Type B pancreatic cell (in vitro differentiated cells): ENCODE data around the gene RNASE1. TPM values are rescaled to one million over a fixed set of nuclear protein-coding genes. Genes with fewer than 3 reads are reported as not detected.

Source experiments
- DNase-seq: peaks from one replicate; pipeline ENCODE4 v3.0.0; 2021; ENCODE audit warnings: mixed read lengths; ENCODE audit not compliant: unreplicated experiment; ENCODE audit errors: extremely low spot score
- H3K27ac Mint-ChIP-seq: 2 replicates; pipeline ENCODE4 v1.8.0; 2021; ENCODE audit warnings: mild to moderate bottlenecking, mixed read lengths
- H3K27me3 Mint-ChIP-seq: 2 replicates; pipeline ENCODE4 v1.8.0; 2021; ENCODE audit warnings: mixed read lengths
- H3K36me3 Mint-ChIP-seq: 2 replicates; pipeline ENCODE4 v1.8.0; 2021; ENCODE audit warnings: mixed read lengths
- H3K4me1 Mint-ChIP-seq: one replicate; pipeline ENCODE4 v1.8.0; 2021; ENCODE audit warnings: mixed read lengths; ENCODE audit not compliant: unreplicated experiment
- H3K4me3 Mint-ChIP-seq: 2 replicates; pipeline ENCODE4 v1.8.0; 2021; ENCODE audit warnings: mild to moderate bottlenecking, mixed read lengths
- H3K9me3 Mint-ChIP-seq: 2 replicates; pipeline ENCODE4 v1.8.0; 2021; ENCODE audit warnings: mixed read lengths
- total RNA-seq: library from RNA; stranded (reverse); gene quantifications from 2 replicates; pipeline ENCODE4 v1.2.1, GENCODE V29; 2021; ENCODE audit warnings: low replicate concordance
- TF ChIP-seq, protein P1 (sequence below): fragments of 200-600 bp; sonication (generic); conservative IDR thresholded peaks from 2 replicates; pipeline ENCODE4 v1.5.0; 2021; ENCODE audit warnings: antibody characterized with exemption, mild to moderate bottlenecking

RNASE1 gene
- total RNA-seq, 1 donor from 2014 or later = 476 TPM

DNA sequence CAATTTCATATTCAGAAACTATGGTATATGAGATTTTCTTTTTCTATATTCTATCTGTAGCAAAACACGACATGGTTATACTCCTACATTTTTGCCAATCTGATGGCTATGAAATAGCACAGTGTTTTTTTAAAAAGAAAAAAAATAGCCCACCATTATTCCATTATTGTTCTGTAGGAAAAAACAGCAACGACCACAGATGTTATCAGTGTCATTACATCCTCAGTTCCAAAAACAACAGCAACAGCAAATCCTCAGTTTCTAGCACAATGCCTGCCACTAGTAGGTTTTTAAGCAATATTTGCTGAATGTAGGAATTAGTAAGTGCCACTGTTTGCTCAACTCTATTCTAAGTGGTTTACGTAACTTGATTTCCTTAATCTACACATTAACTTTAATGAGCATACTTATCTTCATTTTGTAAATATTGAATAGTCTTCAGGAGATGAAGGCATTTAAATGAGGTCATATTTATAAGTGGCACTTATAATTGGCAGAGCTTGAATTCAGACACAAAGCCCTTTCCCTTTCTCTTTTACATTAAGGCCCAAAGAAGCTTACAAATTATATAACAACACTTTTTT is 13.3 kb downstream of the RNASE1 start:
- TF ChIP-seq, protein P1, sequence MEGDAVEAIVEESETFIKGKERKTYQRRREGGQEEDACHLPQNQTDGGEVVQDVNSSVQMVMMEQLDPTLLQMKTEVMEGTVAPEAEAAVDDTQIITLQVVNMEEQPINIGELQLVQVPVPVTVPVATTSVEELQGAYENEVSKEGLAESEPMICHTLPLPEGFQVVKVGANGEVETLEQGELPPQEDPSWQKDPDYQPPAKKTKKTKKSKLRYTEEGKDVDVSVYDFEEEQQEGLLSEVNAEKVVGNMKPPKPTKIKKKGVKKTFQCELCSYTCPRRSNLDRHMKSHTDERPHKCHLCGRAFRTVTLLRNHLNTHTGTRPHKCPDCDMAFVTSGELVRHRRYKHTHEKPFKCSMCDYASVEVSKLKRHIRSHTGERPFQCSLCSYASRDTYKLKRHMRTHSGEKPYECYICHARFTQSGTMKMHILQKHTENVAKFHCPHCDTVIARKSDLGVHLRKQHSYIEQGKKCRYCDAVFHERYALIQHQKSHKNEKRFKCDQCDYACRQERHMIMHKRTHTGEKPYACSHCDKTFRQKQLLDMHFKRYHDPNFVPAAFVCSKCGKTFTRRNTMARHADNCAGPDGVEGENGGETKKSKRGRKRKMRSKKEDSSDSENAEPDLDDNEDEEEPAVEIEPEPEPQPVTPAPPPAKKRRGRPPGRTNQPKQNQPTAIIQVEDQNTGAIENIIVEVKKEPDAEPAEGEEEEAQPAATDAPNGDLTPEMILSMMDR = no peak
- Mint-ChIP-seq H3K36me3 (peaks cover 3% of the 10 kb centered on the region), H3K27ac (no peak overlapping the region), H3K4me1 (no peaks in the 10 kb centered on the region), H3K9me3 (peaks cover 4% of the 10 kb centered on the region), H3K4me3 (no peak overlapping the region), H3K27me3 (no peaks in the 10 kb centered on the region)
- no peak for DNase-seq

DNA sequence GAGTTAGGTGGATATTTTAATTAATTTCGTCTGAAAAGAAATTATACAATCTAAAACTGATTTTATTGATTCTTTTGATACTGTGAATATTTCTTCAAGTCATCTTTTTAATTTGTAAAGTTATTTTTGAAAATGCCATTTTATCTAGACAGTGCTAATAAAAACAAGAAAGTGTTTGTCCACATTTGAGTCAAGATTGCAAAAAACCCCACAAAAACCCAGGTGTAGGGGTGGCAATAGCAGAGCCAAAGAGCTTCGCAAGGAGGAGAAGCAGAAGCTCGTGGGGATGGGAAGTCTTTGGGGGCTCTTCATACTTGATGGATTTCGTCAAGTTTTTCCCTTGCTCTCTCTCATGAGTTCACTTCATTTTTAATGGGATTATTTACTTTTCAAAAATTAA is 15.6 kb downstream of the RNASE1 start:
- no peak for DNase-seq
- no peak overlapping the region for H3K27ac Mint-ChIP-seq
- H3K27me3 Mint-ChIP-seq = no peaks in the 10 kb centered on the region
- peaks cover 5% of the 10 kb centered on the region for H3K4me1 Mint-ChIP-seq
- H3K9me3 Mint-ChIP-seq = peaks cover 4% of the 10 kb centered on the region
- H3K4me3 Mint-ChIP-seq = no peak overlapping the region
- TF ChIP-seq, protein P1 = no peak
- H3K36me3 Mint-ChIP-seq = peaks cover 3% of the 10 kb centered on the region

DNA sequence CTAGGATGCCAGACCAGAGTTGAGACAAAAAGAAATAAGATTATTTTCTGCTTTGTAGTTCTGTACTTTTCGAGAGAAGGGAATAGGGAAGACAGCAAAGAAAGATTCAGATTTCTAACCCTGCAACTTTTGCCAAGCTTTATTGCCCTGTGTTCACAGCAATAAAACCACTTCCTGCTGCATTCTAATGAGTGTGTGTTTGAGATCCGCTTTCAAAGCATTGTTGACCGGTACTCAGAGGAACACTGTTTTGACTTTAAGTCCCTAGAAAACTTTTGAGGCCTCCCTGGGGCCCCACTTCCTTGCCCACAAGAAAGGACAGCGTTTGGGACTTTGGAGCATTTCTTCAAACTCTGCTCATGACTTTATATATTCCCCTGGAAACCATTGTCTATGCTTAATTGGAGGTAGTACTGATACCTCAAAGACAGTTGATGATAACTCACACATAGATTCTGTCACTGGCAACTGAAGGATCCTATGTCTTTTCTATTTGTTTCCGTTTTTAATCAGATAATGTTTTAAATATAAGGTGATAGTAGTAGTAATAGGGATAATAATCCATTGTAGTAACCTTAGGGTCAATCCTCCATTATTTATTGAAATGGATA is 20.3 kb downstream of the RNASE1 start:
- H3K4me1 Mint-ChIP-seq = peaks cover 15% of the 10 kb centered on the region
- H3K27ac Mint-ChIP-seq = peak overlapping the region; percentile 2
- DNase-seq = no peak
- no peaks in the 10 kb centered on the region for H3K9me3 Mint-ChIP-seq
- H3K4me3 Mint-ChIP-seq = peak overlapping the region; percentile 4
- TF ChIP-seq, protein P1 = no peak
- H3K36me3 Mint-ChIP-seq = no peaks in the 10 kb centered on the region
- no peaks in the 10 kb centered on the region for H3K27me3 Mint-ChIP-seq

DNA sequence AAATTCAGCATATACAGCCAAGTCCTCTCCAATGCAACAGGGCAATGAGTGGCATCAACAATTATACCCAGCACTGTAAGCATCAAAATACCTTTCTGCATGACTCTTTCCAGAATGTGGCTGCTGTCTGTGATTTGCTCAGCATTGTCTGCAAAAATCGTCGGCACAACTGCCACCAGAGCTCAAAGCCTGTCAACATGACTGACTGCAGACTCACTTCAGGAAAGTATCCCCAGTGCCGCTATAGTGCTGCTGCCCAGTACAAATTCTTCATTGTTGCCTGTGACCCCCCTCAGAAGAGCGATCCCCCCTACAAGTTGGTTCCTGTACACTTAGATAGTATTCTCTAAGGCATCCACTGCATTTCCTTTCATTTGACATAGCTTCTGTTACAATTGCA is 20.8 kb downstream of the RNASE1 start:
- Mint-ChIP-seq H3K4me3 (peak overlapping the region; percentile 4), H3K9me3 (no peaks in the 10 kb centered on the region), H3K36me3 (no peaks in the 10 kb centered on the region), H3K4me1 (peaks cover 15% of the 10 kb centered on the region), H3K27ac (peak overlapping the region; percentile 2), H3K27me3 (no peaks in the 10 kb centered on the region)
- TF ChIP-seq, protein P1 = no peak
- DNase-seq = no peak

DNA sequence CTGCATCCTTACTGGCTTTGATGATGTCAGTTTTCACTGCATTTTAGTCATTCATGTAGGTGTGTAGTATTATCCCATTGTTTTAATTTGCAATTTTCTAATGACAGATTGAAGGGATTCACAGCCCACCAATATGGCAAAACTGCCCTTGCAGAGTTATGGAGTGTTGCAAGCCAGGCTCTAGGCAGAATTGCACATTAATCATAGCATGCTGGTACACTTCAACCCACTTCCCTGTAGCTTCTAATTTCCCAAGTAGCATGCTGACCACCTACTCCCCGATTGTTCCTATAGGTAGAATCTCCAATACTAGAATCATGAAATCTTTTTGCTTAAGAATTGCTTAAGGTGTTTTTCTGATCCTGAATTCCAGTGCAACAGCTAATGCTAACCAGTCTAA is 26.7 kb downstream of the RNASE1 start:
- no peaks in the 10 kb centered on the region for H3K36me3 Mint-ChIP-seq
- no peak overlapping the region for H3K4me3 Mint-ChIP-seq
- no peak overlapping the region for H3K27ac Mint-ChIP-seq
- no peaks in the 10 kb centered on the region for H3K9me3 Mint-ChIP-seq
- H3K27me3 Mint-ChIP-seq = peaks cover 10% of the 10 kb centered on the region
- TF ChIP-seq, protein P1 = no peak
- H3K4me1 Mint-ChIP-seq = peaks cover under 1% of the 10 kb centered on the region
- DNase-seq = no peak
